ENCODE results near the gene PRKCE. TPM values are rescaled to one million over a fixed set of nuclear protein-coding genes. Genes with fewer than 3 reads are reported as not detected.

PRKCE gene
- total RNA-seq, 1 experiment from 2014 or later = 4.4 TPM

- ChIA-PET POLR2A (no interaction called here), CTCF (no interaction called here)
- Mint-ChIP-seq H3K27ac (ENCODE audit: unreplicated experiment) (no peak overlapping the region), H3K4me1 (ENCODE audit: low read depth, unreplicated experiment) (no peaks in the 10 kb centered on the region), H3K9me3 (ENCODE audit: unreplicated experiment) (no peaks in the 10 kb centered on the region), H3K27me3 (ENCODE audit: insufficient read depth, unreplicated experiment) (no peaks in the 10 kb centered on the region), H3K36me3 (ENCODE audit: insufficient read depth, unreplicated experiment) (no peaks in the 10 kb centered on the region), H3K4me3 (ENCODE audit: unreplicated experiment) (no peak overlapping the region)
- no peaks in the 10 kb centered on the region for H3K4me1 ChIP-seq
- no peaks in the 10 kb centered on the region for H3K27me3 ChIP-seq (replicated peaks; ENCODE audit: control insufficient read depth, insufficient read depth, low read length)
- H3K4me3 ChIP-seq (ENCODE audit: low read depth, low read length) = no peak overlapping the region
- no peaks in the 10 kb centered on the region for H3K9me3 ChIP-seq
- BruUV-seq (replicated peaks) = no TSS peak
- H3K36me3 ChIP-seq (ENCODE audit: control insufficient read depth, insufficient read depth, low read length) = no peaks in the 10 kb centered on the region
- intact Hi-C loops (cut with micrococcal nuclease; ENCODE audit: unreplicated experiment) = no loop called here
- no peak for DNase-seq
- no peak for TF ChIP-seq CTCF (IDR thresholded peaks at IDR 0.05; ENCODE audit: insufficient read depth in 1 of 2, low read depth in 1 of 2, low read length in 1 of 2, severe bottlenecking in 1 of 2, unreplicated experiment in 1 of 2)
Measured at GRCh38 chr2:46045888-46046287, 394.4 kb downstream of the PRKCE start.

GRCh38 chr2:46047290-46047689 is 395.8 kb downstream of the PRKCE start:
- Mint-ChIP-seq H3K9me3 (ENCODE audit: unreplicated experiment) (no peaks in the 10 kb centered on the region), H3K4me1 (ENCODE audit: low read depth, unreplicated experiment) (no peaks in the 10 kb centered on the region), H3K27me3 (ENCODE audit: insufficient read depth, unreplicated experiment) (no peaks in the 10 kb centered on the region), H3K36me3 (ENCODE audit: insufficient read depth, unreplicated experiment) (no peaks in the 10 kb centered on the region), H3K4me3 (ENCODE audit: unreplicated experiment) (no peak overlapping the region), H3K27ac (ENCODE audit: unreplicated experiment) (no peak overlapping the region)
- Histone ChIP-seq H3K4me3 (ENCODE audit: low read depth, low read length) (no peak overlapping the region), H3K4me1 (no peaks in the 10 kb centered on the region), H3K36me3 (ENCODE audit: control insufficient read depth, insufficient read depth, low read length) (no peaks in the 10 kb centered on the region), H3K9me3 (no peaks in the 10 kb centered on the region), H3K27me3 (replicated peaks; ENCODE audit: control insufficient read depth, insufficient read depth, low read length) (no peaks in the 10 kb centered on the region; the same call in 1 of the 2 replicates)
- POLR2A ChIA-PET = no interaction called here
- no peak for DNase-seq
- BruUV-seq (replicated peaks) = no TSS peak
- CTCF ChIA-PET = no interaction called here
- no peak for TF ChIP-seq CTCF (IDR thresholded peaks at IDR 0.05; ENCODE audit: insufficient read depth in 1 of 2, low read depth in 1 of 2, low read length in 1 of 2, severe bottlenecking in 1 of 2, unreplicated experiment in 1 of 2)
- intact Hi-C loops (cut with micrococcal nuclease; ENCODE audit: unreplicated experiment) = no loop called here

- Histone ChIP-seq H3K4me1 (no peaks in the 10 kb centered on the region), H3K27me3 (replicated peaks; ENCODE audit: control insufficient read depth, insufficient read depth, low read length) (no peaks in the 10 kb centered on the region; the same call in 1 of the 2 replicates), H3K36me3 (ENCODE audit: control insufficient read depth, insufficient read depth, low read length) (no peaks in the 10 kb centered on the region), H3K4me3 (ENCODE audit: low read depth, low read length) (no peak overlapping the region), H3K9me3 (no peaks in the 10 kb centered on the region)
- Mint-ChIP-seq H3K27ac (ENCODE audit: unreplicated experiment) (no peak overlapping the region), H3K4me1 (ENCODE audit: low read depth, unreplicated experiment) (no peaks in the 10 kb centered on the region), H3K9me3 (ENCODE audit: unreplicated experiment) (no peaks in the 10 kb centered on the region), H3K36me3 (ENCODE audit: insufficient read depth, unreplicated experiment) (no peaks in the 10 kb centered on the region), H3K4me3 (ENCODE audit: unreplicated experiment) (no peak overlapping the region), H3K27me3 (ENCODE audit: insufficient read depth, unreplicated experiment) (no peaks in the 10 kb centered on the region)
- no peak for TF ChIP-seq CTCF (IDR thresholded peaks at IDR 0.05; ENCODE audit: insufficient read depth in 1 of 2, low read depth in 1 of 2, low read length in 1 of 2, severe bottlenecking in 1 of 2, unreplicated experiment in 1 of 2)
- BruUV-seq (replicated peaks) = no TSS peak
- intact Hi-C loops (cut with micrococcal nuclease; ENCODE audit: unreplicated experiment) = no loop called here
- ChIA-PET CTCF (no interaction called here), POLR2A (no interaction called here)
- DNase-seq = no peak
Measured at GRCh38 chr2:46048693-46049092, 397.2 kb downstream of the PRKCE start.

Measured in Caco-2 (cell line).